ENCODE data around the gene DPH7.
"Not testable (repeated sequence)": the region's sequence is repeated elsewhere in the genome, so short reads cannot be mapped to it uniquely, and the experiment has no call there.

DPH7 gene

DNA sequence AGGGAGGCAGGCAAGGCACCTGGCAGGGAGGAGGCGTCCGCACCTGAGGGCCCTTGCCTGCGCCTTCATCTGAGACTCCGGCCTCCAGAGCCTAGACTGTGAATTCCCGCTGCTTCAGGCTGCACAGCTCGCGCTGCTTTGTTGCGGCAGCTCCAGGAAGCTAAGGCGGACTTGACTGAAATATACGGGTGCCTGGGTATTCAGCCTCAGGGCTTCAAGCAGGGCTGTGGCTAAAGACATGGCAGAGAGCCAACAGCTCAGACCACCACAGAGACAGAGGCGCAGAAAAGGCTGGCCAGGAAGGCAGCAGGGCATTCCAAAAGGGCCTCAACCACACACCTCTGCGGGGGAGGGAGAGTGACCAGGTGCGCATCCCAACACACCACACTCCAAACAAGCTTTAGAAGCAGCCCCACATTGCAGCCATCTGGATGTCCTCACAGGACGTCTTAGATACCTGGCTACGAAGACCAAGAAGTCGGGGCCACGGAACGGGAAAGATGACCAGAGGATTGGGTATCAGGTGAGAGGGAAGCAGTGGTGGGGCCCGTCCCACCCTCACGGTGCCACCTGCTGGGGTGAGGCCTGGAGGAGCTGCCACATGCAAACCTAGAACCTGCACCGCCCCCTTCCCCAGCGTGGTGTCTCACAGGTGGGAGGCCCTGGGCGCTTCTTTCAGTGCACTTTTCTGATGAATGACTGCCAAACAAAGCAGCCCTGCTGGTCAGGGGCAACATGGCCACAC lies 1.7 kb upstream of the DPH7 start:
- DNase-seq, result no peak

DNA sequence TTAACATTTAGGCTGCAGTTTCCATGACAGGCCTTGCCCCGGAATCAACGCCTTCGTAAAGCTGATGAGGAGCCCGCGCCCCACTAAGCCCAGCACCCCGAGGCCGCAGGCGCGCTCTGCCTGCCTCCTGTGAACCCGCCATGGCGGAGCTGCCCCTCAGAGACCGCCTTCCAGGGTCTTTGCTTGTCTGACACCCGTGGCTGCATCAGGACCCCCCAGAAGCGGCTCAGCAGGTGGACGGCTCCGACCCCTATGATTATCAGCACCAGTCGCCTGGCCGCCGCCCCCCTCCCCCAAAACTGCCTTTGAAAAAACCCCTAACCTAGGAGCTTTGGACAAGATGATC lies 507 bp upstream of the DPH7 start:
- DNase-seq, result no peak

DNA sequence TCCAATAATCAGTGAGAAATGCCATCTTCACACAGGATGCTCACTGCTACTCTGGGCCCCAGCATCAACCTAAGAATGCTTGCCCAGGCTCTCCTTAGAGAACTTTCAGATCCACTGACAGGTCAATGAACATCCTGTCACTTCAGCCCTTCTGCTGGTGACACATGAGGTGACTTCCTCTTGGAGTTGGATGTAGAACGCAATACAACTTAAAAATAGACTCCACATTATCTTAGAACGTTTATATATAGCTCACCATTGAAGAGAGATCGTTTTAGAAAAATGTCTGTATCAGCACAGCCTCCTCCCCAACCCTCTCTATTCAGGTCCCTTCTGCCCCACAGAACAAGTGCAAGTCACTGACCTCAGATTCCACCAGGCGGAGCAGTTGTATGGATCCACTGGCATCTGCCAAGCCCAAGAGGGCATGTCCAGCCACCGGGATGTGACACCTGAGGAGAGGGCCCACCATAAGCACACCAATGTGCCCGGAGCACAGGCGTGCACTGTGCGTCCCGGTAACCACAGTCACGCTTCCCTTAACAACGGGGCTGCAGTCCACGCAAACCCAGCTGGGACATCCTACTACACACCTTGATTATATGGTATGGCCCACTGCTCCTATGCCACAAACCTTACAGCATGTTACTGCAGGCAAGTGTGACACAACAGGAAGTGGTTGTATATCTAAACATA lies 2.9 kb downstream of the DPH7 start:
- DNase-seq, result no peak

DNA sequence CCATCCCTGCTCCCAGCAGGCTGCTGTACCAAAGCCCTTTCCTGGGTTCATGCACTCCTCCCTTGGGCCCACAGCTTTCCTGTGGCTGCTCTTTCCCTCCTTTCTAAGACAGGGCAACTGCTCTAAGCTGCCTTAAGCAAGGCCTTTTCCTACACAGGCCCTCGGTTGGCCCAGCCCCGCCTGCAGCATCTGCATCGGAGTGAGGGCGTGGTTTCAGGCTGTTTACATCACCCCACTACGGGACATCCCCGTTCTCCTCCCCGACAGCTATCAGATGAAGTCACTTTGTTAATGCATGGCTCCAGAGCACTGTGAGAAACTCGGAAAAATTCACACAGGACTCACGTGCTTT lies 3.4 kb downstream of the DPH7 start:
- peak; percentile 69 for DNase-seq

DNA sequence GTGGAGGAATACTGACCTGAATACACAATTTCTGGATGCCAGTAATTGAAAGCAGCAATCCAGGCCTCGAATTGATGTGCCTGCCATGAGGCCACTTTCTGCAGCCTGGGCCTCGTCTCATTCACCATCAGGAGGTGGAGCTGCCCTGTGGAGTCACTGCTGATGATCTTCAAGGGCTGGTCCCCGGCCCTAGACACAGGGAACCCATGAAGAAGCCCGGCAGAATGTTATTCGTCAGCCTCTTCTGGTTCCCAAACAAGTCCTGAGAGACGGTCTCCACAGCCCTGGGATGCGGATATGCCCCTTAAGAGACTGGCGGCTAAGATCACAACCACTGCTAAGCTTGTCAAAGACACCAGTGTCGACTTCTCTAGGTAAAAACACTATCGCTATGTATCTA lies 4.5 kb downstream of the DPH7 start:
- no peak for DNase-seq

DNA sequence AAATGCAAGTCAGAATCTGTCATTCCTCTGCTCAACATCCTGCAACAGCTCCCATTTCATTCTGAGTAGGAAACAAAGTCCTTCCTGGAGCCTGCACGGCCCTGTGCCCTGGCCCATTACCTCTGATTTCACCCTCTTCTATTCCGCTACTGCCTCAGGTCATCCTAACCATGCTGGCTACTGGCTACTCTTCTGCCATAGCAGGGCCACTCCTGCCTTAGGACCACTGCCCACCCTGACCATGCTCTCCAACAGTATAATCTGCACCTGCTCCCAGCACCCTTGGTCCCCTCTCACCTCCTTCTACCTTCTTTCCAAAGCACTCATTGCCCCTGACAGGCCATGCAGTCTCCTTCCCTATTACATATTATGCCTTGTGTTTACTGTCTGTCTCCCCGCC lies 8.2 kb downstream of the DPH7 start:
- DNase-seq, result no peak

DNA sequence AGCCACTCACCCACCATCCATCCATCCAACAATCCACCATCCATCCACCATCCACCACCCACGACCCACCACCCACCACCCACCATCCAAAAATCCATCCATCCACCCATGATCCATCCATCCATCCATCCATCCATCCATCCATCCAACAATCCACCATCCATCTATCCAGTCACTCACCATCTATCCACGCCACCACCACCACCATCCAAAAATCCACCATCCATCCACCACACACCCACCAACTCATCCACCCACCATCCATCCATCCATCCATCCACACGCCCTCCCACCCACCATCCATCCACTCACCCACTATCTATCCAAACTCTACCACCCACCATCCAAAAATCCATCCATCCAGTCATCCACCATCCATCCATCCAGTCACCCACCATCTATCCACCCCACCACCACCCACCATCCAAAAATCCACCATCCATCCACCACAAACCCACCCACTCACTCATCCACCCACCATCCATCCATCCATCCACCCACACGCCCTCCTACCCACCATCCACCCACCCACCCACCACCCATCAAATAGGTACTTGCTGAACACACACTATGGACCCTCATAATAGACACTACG lies 9.0 kb downstream of the DPH7 start:
- no peak for DNase-seq

DNA sequence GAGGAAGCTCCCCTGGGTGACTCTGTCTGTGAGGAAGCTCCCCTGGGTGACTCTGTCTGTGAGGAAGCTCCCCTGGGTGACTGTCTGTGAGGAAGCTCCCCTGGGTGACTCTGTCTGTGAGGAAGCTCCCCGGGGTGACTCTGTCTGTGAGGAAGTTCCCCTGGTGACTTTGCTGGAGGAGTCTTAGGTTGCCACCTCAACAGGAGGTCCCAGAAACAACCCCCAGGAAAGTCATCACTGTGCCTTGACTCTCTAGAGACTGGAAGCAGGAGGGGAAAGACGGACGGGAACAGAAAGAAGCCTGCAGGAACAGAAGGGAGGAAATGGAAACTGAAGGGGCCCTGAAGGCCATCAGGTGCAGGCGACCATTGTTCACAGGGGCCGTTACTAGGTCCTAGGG lies 10.3 kb downstream of the DPH7 start:
- DNase-seq, result not testable (repeated sequence)

DNA sequence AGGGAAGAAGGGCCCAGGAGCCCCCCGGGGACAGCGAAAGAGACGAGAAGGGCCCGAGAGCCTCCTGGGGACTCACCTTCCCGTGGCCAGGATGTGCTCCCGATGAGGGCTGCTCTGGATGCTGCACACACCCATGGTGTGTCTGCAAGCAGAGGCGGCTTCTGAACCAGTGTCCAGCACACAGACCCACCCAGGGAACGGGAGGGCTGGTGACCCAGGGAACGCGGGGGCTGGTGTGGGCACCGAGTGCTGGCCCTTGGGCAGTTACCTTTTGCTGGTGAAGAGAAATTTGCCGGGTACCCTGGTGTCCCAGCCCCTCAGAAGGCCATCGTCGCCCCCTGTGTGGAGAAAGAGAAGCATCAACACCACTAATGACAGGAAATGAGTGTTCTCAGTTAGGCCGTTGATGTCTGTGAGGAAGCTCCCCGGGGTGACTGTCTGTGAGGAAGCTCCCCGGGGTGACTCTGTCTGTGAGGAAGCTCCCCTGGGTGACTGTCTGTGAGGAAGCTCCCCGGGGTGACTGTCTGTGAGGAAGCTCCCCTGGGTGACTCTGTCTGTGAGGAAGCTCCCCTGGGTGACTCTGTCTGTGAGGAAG lies 13.8 kb downstream of the DPH7 start:
- no peak for DNase-seq

DNA sequence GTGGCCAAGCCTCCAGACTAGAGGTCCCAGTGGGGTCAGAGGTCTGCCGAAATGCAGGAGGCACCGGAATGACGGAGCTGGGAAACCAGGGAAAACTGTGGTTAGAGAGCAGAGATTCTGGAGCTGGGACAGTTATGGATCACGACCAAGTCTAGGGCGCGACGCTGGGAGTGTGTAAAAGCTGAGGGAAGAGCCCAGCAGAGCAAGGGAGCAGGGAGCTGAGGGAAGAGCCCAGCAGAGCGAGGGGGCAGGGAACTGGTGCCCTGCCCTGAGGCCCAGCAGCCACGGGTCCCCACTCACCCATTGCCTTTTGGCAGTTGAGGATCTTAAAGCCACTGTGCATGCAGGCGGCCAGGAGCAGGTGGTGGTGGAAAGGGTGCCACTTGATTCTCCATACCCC lies 14.6 kb downstream of the DPH7 start:
- no peak for DNase-seq

DNA sequence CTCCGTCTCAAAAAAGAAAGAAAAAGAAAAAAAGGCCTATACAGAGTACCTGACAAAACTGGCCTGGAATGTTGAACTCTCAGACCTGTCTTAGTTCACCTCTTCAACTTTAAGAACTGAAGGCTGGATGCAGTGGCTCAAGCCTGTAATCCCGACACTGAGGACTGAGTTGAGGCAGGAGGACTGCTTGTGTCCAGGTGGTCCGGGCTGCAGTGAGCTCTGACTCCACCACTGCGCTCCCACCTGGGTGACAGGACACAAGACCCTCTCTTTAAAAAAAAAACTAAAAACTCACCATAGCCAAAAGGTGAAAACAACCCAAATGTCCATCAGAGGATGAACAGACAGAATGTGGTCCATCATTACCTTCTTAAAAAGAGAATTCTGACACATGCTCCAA lies 20.6 kb downstream of the DPH7 start:
- no peak for DNase-seq

DNA sequence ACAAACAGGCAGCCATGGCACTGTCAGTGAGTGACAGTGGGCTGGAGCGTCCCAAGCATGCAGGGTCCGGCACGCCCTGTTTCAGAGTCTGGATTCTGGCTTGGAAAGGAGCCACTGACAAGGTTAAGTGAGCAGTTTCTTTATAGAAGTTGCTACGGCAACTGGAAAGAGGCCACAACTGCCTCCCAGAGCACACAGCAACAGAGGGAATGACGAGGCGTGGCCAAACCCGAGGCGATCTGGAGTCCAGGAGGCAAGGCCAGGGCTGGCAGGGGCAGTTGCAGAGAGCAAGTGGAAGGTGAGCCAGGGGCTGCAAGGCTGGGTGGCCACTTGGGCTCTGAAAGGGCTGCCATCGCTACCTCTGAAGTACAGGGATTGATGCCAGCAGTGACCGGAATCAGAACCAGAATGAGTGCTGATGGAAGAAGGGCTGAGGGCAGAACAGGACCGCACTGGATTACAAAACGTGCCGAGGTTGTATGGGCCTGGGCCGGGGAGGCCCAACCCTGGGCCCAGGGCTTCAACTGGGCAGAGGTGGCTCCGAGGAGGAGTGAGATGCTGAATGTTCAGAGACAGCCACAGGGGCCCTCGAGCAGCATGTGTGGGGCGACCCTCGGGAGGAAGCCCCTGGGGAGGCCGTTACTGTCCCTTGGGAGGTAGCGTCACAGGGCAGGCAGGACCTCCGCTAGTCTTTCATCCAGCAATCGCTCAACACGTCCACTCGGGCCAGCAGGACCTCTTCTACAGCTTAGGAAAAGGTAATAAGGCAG lies 22.5 kb downstream of the DPH7 start:
- DNase-seq, result no peak

DNA sequence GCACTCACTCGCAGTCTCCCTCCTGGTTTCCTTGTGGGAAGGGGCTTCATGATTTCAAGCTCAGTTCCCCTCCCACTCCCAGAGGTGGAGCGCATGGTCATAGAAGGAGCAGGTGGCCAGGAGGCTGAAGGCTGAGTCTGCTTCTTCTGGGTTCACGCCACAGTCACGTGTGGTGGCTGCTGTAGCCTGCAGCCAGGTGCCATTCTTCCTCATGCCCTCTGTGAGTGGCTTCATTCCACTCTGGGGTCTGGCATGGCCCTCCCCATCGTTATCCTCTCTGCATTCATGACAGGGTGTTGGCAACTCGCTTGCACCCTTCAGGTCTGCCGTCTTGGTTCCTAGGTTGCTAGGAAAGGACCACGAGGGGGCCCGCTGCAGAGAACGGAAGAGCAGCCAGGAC lies 23.5 kb downstream of the DPH7 start:
- DNase-seq, result no peak

DNA sequence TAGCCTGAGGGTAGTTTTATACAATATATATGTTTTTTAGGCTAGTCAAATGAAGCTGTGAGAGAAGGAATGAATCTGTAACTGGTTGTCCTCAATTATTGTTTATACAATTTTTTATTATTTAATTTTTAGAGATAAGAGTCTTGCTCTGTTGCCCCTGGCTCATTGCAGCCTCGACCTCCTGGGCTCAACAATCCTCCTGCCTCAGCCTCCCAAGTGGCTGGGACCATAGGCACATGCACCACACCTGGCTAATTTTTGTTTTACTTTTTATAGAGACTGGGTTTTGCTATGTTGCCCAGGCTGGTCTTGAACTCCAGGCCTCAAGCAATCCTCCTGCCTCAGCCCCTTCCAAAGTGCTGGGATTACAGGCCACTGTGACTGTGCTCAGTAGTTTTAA lies 24.4 kb downstream of the DPH7 start:
- no peak for DNase-seq

DNA sequence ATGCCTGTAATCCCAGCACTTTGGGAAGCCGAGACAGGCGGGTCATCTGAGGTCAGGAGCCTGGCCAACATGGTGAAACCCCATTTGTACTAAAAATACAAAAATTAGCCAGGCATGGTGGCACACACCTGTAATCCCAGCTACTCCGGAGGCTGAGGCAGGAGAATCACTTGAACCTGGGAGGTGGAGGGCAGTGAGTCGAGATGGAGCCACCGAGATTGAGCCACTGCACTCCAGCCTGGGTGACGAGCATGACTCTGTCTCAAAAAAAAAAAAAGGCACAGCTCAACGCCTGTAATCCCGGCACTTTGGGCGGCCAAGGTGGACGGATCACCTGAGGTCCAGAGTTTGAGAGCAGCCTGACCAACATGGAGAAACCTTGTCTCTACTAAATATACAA lies 25.1 kb downstream of the DPH7 start:
- DNase-seq, result not testable (repeated sequence)

DNA sequence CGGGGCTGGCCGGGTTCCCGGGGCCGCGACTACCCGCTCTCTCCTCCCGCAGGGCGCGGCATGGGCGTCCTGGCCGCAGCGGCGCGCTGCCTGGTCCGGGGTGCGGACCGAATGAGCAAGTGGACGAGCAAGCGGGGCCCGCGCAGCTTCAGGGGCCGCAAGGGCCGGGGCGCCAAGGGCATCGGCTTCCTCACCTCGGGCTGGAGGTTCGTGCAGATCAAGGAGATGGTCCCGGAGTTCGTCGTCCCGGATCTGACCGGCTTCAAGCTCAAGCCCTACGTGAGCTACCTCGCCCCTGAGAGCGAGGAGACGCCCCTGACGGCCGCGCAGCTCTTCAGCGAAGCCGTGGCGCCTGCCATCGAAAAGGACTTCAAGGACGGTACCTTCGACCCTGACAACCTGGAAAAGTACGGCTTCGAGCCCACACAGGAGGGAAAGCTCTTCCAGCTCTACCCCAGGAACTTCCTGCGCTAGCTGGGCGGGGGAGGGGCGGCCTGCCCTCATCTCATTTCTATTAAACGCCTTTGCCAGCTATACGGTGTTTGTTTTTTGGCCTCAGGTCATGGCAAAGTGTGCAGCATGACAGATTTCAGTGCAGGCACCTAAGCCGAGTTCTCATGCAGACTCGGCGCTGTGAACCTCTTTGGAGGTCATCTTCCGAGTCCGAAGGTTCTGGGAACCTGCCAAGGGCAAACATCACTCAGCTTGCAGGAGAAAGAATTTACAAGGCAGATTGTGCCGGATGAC lies 26.5 kb downstream of the DPH7 start:
- DNase-seq, result no peak

DNA sequence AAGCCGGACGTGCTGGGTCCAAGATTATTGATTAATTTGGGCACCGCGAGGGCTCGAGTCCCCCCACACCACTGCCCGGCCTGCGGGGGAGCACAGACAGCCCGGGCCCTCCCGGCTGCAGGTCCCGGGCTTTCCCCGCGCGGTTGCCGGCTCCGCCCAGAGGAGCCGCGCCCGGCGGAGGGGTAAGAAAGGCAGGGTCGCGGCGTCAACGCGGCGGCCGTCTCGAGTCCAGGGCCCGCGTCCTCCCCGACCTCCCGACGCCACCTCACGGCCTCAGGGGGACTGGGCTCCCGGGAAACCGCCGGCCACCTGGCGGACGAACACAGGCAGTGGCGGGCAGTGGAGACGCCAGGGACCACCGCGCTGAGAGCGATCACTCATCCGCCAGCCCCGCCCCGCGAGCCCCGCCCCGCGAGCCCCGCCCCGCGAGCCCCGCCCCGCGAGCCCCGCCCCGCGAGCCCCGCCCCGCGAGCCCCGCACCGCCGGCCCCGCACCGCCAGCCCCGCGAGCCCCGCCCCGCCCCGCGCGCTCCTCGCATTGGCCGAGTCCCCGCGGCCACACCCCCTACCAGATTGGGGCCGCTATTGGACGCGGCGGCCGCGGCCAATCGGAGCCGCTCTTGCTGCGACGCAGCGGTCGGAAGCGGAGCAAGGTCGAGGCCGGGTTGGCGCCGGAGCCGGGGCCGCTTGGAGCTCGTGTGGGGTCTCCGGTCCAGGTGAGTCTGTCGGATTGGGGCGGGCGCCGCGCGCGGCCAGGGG lies 27.3 kb downstream of the DPH7 start, which contains the start of gene MRPL41:
Gene MRPL41, plus strand, starts transcription at position 616 of the 758 bp plus-strand sequence. CDS start 203 bp downstream, outside the sequence.
- peak; percentile 96 for DNase-seq

DNA sequence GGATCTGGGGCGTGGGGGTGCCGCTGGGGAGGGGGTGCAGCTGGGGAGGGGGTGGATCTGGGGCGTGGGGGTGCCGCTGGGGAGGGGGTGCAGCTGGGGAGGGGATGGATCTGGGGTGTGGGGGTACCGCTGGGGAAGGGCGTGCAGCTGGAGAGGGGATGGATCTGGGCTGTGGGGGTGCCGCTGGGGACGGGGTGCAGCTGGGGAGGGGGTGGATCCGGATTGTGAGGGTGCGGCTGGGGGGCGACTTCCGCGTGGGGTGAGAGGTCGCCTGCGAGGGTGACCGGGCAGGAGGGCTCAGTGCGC lies 27.8 kb downstream of the DPH7 start:
- not testable (repeated sequence) for DNase-seq

DNA sequence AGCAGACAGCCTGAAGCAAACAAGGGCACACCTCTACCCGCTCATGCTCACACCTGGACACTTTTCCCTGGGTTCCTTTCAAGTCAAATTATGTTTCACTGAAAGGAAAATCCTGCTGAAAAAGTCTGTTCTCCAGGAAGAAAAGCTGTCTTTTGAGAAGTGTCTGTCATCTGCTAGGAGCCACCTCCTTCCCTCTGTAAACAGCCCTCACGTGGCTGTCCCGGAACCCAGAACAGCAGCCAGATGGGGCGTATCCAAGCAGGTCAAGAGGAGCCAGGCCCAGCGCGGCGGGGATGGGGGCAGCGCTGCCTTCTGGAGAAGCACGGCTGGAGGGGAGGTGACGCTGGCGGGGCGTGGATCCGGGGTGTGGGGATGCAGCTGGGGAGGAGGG lies 28.5 kb downstream of the DPH7 start, which contains the start of gene PNPLA7:
Gene PNPLA7, minus strand, starts transcription at position 172 of the 391 bp plus-strand sequence. CDS start 205 bp downstream, outside the sequence.
- DNase-seq, result peak; percentile 84

DNA sequence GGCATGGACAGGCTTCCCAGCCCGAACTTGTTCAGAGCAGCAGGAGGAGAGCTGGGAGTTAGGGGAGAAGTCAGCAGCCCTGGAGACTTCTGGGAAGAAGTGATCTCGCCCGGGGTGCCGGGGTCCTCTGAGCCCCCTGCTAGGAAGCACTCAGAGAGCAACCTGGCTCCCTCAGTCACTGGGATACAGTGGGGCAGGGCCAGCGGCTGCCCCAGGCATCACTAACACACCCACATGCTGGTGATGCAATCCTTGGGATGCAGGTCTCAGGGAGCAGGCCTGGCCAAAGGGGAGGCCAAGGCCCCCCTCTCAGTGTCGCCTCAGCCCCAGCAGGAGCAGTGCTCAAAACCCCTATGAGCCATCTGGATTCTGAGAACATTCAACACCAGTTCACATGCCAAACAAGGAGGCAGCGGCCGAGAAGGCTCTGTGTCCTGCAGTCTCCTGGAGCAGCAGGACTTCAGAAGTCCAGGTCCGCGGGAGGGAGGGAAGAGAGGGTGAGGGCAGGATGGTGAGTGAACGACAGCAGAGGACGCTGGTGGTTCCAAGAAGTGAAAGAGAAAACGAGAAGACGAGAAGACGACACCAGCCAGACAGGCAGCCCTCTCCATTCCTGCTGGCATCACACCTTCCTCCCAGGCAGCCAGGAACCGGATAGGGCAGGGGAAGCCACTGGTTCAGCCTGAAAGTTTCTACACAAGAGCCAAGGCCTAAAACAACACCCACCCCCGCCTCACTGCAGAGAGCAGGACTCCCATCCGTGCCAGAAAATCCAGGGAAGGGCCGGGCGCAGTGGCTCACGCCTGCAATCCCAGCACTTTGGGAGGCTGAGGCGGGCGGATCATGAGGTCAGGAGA lies 30.8 kb downstream of the DPH7 start:
- no peak for DNase-seq

DNA sequence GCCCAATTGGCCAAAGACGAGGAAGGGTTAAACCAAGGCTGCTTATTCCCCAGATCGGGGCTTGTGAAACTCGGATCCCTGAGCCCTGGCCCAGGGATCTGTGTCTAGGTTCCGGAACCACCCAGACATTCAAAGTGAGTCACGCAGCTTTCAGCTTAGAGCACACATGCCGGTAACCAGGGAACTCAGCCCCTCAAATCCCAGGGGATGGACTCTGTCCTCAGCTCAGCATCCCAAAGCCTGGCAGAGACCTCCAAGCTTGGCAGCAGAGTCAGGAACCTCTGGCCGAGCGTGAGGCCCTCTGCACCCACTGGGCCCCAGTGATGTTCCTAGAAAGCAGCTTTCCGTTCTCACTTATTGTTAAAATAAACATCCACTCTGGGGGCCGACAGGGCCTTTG lies 33.6 kb downstream of the DPH7 start:
- DNase-seq, result no peak

Measured in activated effector memory CD4-positive, alpha-beta T cell treated with anti-CD3 and anti-CD28 coated beads, Interleukin-2, amount 50 U/mL, for 16 hours (primary cell).